B cell (primary cell): ENCODE data around the gene F8. TPM values are rescaled to one million over a fixed set of nuclear protein-coding genes. Genes with fewer than 3 reads are reported as not detected.

Source experiments
- ATAC-seq: fragments of 200-7000 bp; cut with Tn5 transposase; one replicate; pipeline ENCODE4 v1.10.0; 2021; ENCODE audit warnings: low read depth, mild to moderate bottlenecking, moderate number of reproducible peaks, moderate library complexity
- CTCF ChIA-PET: fragments of 350-600 bp; sonication (Branson Sonifier 250); formaldehyde crosslinking; loops from one replicate; lab custom pipeline; 2021; ENCODE audit warnings: antibody characterized with exemption, inconsistent platforms; lab: Charles Lee
- POLR2A ChIA-PET: fragments of 350-600 bp; sonication (Branson Sonifier 250); formaldehyde crosslinking; loops from one replicate; lab custom pipeline; 2021; ENCODE audit warnings: antibody characterized with exemption; lab: Charles Lee
- DNase-seq: peaks from one replicate; pipeline ENCODE4 v3.0.0; 2013
- H2AFZ ChIP-seq: 2 replicates; pipeline ENCODE4 v1.6.1; 2012; ENCODE audit warnings: mild to moderate bottlenecking, low read depth, low read length; ENCODE audit not compliant: insufficient read depth, poor library complexity, severe bottlenecking
- H3K27ac ChIP-seq, 2 donors: 1 replicate in 1 of 2; 2 replicates in 1 of 2; pipeline ENCODE4 v1.5.1; 2012 to 2013; ENCODE audit warnings: low read length in 2 of 2, mild to moderate bottlenecking in 2 of 2, moderate library complexity in 1 of 2
- H3K27me3 ChIP-seq, 4 experiments: fragments of 200-600 bp in 1 of 4; sonication (generic) in 1 of 4; replicated peaks in 1 of 4; 1 replicate in 2 of 4; 2 replicates in 2 of 4; pipeline versions ENCODE4 v1.6.1 to v1.7.0; 2013 to 2016; ENCODE audit warnings: low read length in 3 of 4, mild to moderate bottlenecking in 2 of 4, mixed read lengths in 1 of 4, moderate library complexity in 1 of 4; ENCODE audit not compliant: insufficient read depth in 4 of 4, control insufficient read depth in 3 of 4; ENCODE audit errors: control extremely low read depth in 1 of 4
- H3K36me3 ChIP-seq, 2 experiments: replicated peaks in 1 of 2; 1 replicate in 1 of 2; 2 replicates in 1 of 2; pipeline versions ENCODE4 v1.6.1 to v1.7.1; 2013; ENCODE audit warnings: low read length in 1 of 2; ENCODE audit not compliant: insufficient read depth in 2 of 2, control insufficient read depth in 1 of 2; ENCODE audit errors: control extremely low read depth in 1 of 2, extremely low read depth in 1 of 2
- H3K4me1 ChIP-seq, 2 donors: fragments of 200-600 bp in 1 of 2; sonication (generic) in 1 of 2; 1 replicate in 1 of 2; 2 replicates in 1 of 2; pipeline versions ENCODE4 v1.5.1 to v1.6.1; 2013 to 2017; ENCODE audit warnings: low read length in 2 of 2; ENCODE audit not compliant: control insufficient read depth in 2 of 2, insufficient read depth in 2 of 2
- H3K4me2 ChIP-seq: replicated peaks from 2 replicates; pipeline ENCODE3; 2012; ENCODE audit warnings: mild to moderate bottlenecking, low read depth, low read length; ENCODE audit not compliant: poor library complexity, severe bottlenecking
- H3K4me3 ChIP-seq, 5 experiments: fragments of 200-600 bp in 1 of 5; sonication (generic) in 1 of 5; 1 replicate in 3 of 5; 2 replicates in 2 of 5; pipeline versions ENCODE4 v1.5.1 to v1.7.0; 2011 to 2016; ENCODE audit warnings: low read length in 4 of 5, mild to moderate bottlenecking in 4 of 5, low read depth in 2 of 5, control low read depth in 1 of 5, moderate library complexity in 1 of 5; ENCODE audit not compliant: insufficient read depth in 1 of 5; ENCODE audit errors: control extremely low read depth in 1 of 5, extremely low read depth in 1 of 5
- H3K79me2 ChIP-seq: fragments of 200-600 bp; sonication (generic); one replicate; pipeline ENCODE4 v1.6.0; 2016; ENCODE audit warnings: low read length; ENCODE audit not compliant: control insufficient read depth, insufficient read depth
- H3K9ac ChIP-seq: fragments of 200-600 bp; sonication (generic); 2 replicates; pipeline ENCODE4 v1.6.1; 2017; ENCODE audit warnings: mild to moderate bottlenecking, low read length, moderate library complexity
- H3K9me3 ChIP-seq, 3 donors: one replicate each; pipeline versions ENCODE4 v1.6.1 to v1.7.1; 2013; ENCODE audit warnings: low read length in 2 of 3; ENCODE audit not compliant: control insufficient read depth in 2 of 3, insufficient read depth in 1 of 3; ENCODE audit errors: control extremely low read depth in 1 of 3
- H4K20me1 ChIP-seq: 2 replicates; pipeline ENCODE4 v1.6.0; 2012; ENCODE audit warnings: mild to moderate bottlenecking, low read length; ENCODE audit not compliant: insufficient read depth, control insufficient read depth, poor library complexity, severe bottlenecking
- H3K27ac Mint-ChIP-seq: one replicate; pipeline ENCODE4 v1.8.0; 2021; ENCODE audit warnings: mixed read lengths
- H3K27me3 Mint-ChIP-seq: one replicate; pipeline ENCODE4 v1.8.0; 2021; ENCODE audit warnings: mixed read lengths
- H3K4me1 Mint-ChIP-seq: one replicate; pipeline ENCODE4 v1.8.0; 2021; ENCODE audit warnings: mixed read lengths
- H3K4me3 Mint-ChIP-seq: one replicate; pipeline ENCODE4 v1.8.0; 2021; ENCODE audit warnings: mixed read lengths
- H3K9me3 Mint-ChIP-seq: one replicate; pipeline ENCODE4 v1.8.0; 2022; ENCODE audit warnings: mixed read lengths; ENCODE audit not compliant: insufficient read depth
- EZH2 ChIP-seq: IDR thresholded peaks from 2 replicates; pipeline ENCODE4 v1.6.1; 2012; ENCODE audit warnings: borderline replicate concordance, low read depth, mild to moderate bottlenecking, moderate library complexity, low read length; ENCODE audit not compliant: insufficient read depth, poor library complexity, severe bottlenecking
- whole genome bisulfite sequencing: methylation state at CpG from one replicate; pipeline ENCODE4 v1.1.5; 2013; ENCODE audit warnings: missing lambda C conversion rate; ENCODE audit not compliant: insufficient coverage; 5-methylcytosine and 5-hydroxymethylcytosine counted together
- intact Hi-C: fragments of 100-400 bp; cut with micrococcal nuclease; formaldehyde crosslinking; loops from one replicate; pipeline ENCODE4 v1.10.0; 2022
- polyA plus RNA-seq: library from polyadenylated mRNA; depleted of rRNA; stranded (reverse); fragments of >200 nt; gene quantifications from 2 replicates; pipeline ENCODE4 v1.2.3, GENCODE V29; 2012
- total RNA-seq, 2 donors: library from RNA; stranded (reverse); fragments of 120-200 nt in 1 of 2; gene quantifications; 1 replicate in 1 of 2; 2 replicates in 1 of 2; pipeline versions ENCODE4 v1.2.3 to v1.2.4, GENCODE V29; 2013 to 2022
- TF ChIP-seq, protein P1 (sequence below): fragments of 200-600 bp; IDR thresholded peaks from one replicate; pipeline ENCODE4 v1.8.0; 2022; ENCODE audit warnings: antibody characterized with exemption, mild to moderate bottlenecking

The F8 gene
- total and polyA plus RNA-seq, 2 donors (not counting 1 experiment from before 2014, with no cell fraction given), result 0.86 to 1.4 TPM

DNA sequence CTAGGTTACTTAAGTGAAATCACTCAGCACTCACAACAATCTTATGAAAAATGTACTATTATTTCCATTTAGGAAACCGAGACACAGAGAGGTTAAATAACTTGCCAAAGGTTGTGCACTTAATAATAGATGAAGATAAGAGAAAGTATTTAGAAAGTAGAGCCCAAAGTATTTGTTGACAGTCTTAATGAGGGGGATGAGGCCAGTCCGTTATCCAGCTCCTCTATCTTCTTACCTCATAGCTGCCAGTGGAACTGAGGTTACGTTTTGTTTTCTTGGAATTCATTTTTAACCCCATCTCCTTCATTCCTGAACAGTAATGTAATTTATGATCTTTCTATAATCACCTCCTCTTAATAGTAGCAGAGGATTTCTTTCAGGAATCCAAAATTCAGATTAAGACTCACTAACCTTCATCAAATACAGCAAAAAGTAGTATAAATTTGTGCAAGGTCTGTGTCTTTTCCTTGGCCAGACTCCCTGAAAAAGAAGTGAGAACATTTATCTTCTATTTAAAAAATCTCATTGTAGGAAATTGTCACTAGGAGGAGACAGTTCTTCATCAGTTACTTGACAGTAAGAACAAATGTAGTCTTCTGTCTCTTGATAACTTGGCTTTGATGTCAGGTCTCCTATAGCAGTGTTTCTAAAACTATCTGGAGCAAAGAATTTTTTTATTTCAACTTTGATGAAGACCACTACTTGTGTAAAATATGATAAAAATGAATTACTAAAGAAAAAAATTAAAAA, 35.5 kb downstream of the F8 start:
- H3K4me3 ChIP-seq, result no peak overlapping the region
- ChIA-PET POLR2A (no interaction called here), CTCF (interaction anchor here (2.3 kb wide), 1 partner anchor 70 kb away, joined by 10 read pairs; no protein-coding TSS in a partner anchor)
- no peak overlapping the region for H3K4me2 ChIP-seq
- Mint-ChIP-seq H3K4me1 (no peaks in the 10 kb centered on the region), H3K9me3 (no peaks in the 10 kb centered on the region), H3K27me3 (no peaks in the 10 kb centered on the region), H3K4me3 (no peak overlapping the region), H3K27ac (no peak overlapping the region)
- DNase-seq, result no peak
- no peak for ATAC-seq
- no peaks in the 10 kb centered on the region for H3K36me3 ChIP-seq
- H3K4me1 ChIP-seq, result no peaks in the 10 kb centered on the region
- no peaks in the 10 kb centered on the region for H3K79me2 ChIP-seq
- H3K27me3 ChIP-seq, result no peaks in the 10 kb centered on the region
- H3K27ac ChIP-seq, result no peak overlapping the region
- no CpG with 5 or more reads among the region's 3 CpGs for whole genome bisulfite sequencing
- TF ChIP-seq EZH2, result no peak
- TF ChIP-seq, protein P1, sequence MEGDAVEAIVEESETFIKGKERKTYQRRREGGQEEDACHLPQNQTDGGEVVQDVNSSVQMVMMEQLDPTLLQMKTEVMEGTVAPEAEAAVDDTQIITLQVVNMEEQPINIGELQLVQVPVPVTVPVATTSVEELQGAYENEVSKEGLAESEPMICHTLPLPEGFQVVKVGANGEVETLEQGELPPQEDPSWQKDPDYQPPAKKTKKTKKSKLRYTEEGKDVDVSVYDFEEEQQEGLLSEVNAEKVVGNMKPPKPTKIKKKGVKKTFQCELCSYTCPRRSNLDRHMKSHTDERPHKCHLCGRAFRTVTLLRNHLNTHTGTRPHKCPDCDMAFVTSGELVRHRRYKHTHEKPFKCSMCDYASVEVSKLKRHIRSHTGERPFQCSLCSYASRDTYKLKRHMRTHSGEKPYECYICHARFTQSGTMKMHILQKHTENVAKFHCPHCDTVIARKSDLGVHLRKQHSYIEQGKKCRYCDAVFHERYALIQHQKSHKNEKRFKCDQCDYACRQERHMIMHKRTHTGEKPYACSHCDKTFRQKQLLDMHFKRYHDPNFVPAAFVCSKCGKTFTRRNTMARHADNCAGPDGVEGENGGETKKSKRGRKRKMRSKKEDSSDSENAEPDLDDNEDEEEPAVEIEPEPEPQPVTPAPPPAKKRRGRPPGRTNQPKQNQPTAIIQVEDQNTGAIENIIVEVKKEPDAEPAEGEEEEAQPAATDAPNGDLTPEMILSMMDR, result no peak
- no peaks in the 10 kb centered on the region for H3K9me3 ChIP-seq
- no peaks in the 10 kb centered on the region for H4K20me1 ChIP-seq
- no peak overlapping the region for H2AFZ ChIP-seq
- H3K9ac ChIP-seq, result no peak overlapping the region
- intact Hi-C loops, result no loop called here

DNA sequence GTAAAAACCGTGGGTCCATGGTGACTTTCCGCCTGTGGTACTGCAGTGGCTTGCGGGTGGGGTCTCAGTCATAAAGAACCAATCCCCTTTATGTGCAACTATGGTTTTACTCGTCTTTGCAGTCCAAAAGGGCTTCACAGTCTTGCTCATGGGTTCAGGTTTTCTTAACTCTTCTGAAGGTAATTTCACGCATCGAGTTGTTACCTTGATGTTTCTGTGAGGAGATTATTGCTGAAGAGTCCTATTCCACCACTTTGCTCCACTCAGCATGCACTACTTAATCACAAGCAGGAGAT, 41.5 kb downstream of the F8 start:
- POLR2A ChIA-PET, result no interaction called here
- Histone ChIP-seq H3K4me1 (peaks cover 0 to 9% of the 10 kb centered on the region in 2 donors), H3K36me3 (no peaks in the 10 kb centered on the region), H3K9me3 (no peaks in the 10 kb centered on the region), H4K20me1 (no peaks in the 10 kb centered on the region), H2AFZ (peak overlapping the region; percentile 84), H3K4me2 (peak overlapping the region; percentile 51), H3K4me3 (peak overlapping the region in 2 of 5 experiments; percentile 11 to 40), H3K27me3 (no peaks in the 10 kb centered on the region), H3K9ac (peak overlapping the region; percentile 40), H3K27ac (no peak overlapping the region), H3K79me2 (no peaks in the 10 kb centered on the region)
- peaks cover 2% of the 10 kb centered on the region for H3K4me1 Mint-ChIP-seq
- H3K27ac Mint-ChIP-seq, result no peak overlapping the region
- no peaks in the 10 kb centered on the region for H3K9me3 Mint-ChIP-seq
- DNase-seq (no peak), ATAC-seq (no peak)
- no peak overlapping the region for H3K4me3 Mint-ChIP-seq
- TF ChIP-seq, protein P1, result no peak
- TF ChIP-seq EZH2, result no peak
- WGBS, result 0% methylated on average over 3 of the region's 6 CpGs
- intact Hi-C loops, result loop anchor here (1.0 to 2.0 kb wide), 4 partner anchors 62 to 236 kb away; partner anchors contain the start of gene VBP1
- CTCF ChIA-PET, result interaction anchor here (1.3 to 4.7 kb wide), 3 partner anchors 77 to 236 kb away, joined by 3 to 26 read pairs (median 3); partner anchors contain the start of gene VBP1
- H3K27me3 Mint-ChIP-seq, result peaks cover 8% of the 10 kb centered on the region
